ENCODE results near the gene THAP6.
"Not testable (repeated sequence)": the region's sequence is repeated elsewhere in the genome, so short reads cannot be mapped to it uniquely, and the experiment has no call there.

The THAP6 gene

DNA sequence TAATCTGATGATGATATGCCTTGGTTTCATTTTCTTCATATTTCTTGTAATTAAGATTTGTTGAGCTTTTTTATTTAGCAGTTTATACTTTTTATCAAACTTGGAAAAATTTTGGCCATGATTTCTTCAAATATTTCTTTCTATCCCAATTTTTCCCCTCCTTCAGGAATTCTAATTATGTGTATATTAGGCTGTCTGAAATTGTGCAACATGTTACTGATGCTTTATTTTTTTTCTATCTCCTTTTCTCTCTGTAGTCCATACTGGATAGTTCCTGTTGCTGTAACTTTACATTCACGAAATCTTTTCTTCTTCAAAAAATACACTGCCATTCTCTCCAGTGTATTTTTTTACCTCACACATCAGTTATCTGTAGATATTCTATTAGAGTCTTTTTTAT is 10.8 kb downstream of the THAP6 start:
- no peak for DNase-seq (ENCODE audit: low read depth in 3 of 3, low spot score in 1 of 3)

GRCh38 chr4:75525910-75526309 is 11.6 kb downstream of the THAP6 start:
- no peak for DNase-seq (ENCODE audit: low read depth in 3 of 3, low spot score in 1 of 3)

DNA sequence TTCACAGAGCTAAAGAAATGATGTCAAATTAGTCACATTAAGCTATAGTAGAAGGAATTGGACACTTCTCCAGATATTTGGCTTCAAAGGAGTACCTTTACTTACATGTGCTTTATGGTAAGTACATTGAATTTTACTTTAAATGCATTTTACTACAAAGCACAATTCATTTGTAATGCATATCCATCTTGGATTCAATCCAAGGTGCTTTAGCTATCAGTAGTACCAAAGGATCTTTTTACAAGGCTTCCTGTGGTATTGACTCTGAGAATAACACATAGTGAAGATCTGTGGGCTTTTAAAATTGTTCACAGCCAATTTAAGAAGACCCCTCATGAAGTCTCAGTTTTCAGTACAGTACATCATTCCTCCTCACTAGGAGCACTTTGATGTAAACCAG is 13.2 kb downstream of the THAP6 start:
- no peak for DNase-seq (ENCODE audit: low read depth in 3 of 3, low spot score in 1 of 3)

GRCh38 chr4:75530556-75531322 is 16.5 kb downstream of the THAP6 start:
- DNase-seq (ENCODE audit: low read depth in 3 of 3, low spot score in 1 of 3) = no peak

- not testable (repeated sequence) for DNase-seq (ENCODE audit: low read depth in 3 of 3, low spot score in 1 of 3)
These were observed 17.4 kb downstream of the THAP6 start for GRCh38 chr4:75531536-75532143.

DNA sequence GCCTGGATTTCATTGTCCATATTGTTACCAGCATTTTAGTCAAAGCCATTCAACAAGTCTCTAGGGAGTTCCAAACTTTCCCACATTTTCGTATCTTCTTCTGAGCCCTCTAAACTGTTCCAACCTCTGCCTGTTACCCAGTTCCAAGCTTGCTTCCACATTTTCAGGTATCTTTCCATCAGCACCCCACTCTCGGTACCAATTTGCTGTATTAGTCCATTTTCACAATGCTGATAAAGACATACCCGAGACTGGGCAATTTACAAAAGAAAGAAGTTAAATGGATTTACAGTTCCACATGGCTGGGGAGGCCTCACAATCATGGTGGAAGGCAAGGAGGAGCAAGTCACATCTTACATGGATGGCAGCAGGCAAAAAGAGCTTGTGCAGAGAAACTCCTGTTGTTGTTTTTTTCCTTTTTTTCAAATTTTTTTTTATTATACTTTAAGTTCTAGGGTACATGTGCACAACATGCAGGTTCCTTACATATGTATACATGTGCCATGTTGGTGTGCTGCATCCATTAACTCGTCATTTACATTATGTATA is 19.1 kb downstream of the THAP6 start:
- not testable (repeated sequence) for DNase-seq (ENCODE audit: low read depth in 3 of 3, low spot score in 1 of 3)

DNA sequence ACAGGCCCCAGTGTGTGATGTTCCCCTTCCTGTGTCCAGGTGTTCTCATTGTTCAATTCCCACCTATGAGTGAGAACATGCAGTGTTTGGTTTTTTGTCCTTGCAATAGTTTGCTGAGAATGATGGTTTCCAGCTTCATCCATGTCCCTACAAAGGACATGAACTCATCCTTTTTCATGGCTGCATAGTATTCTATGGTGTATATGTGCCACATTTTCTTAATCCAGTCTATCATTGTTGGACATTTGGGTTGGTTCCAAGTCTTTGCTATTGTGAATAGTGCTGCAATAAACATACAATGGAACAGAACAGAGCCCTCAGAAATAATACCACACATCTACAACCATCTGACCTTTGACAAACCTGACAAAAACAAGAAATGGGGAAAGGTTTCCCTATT is 19.7 kb downstream of the THAP6 start:
- DNase-seq (ENCODE audit: low read depth in 3 of 3, low spot score in 1 of 3) = not testable (repeated sequence)

- DNase-seq (ENCODE audit: low read depth in 3 of 3, low spot score in 1 of 3) = not testable (repeated sequence)
These were observed 23.0 kb downstream of the THAP6 start for GRCh38 chr4:75537308-75537707.

- no peak for DNase-seq (ENCODE audit: low read depth in 3 of 3, low spot score in 1 of 3)
These were observed 28.6 kb downstream of the THAP6 start for GRCh38 chr4:75542824-75543223.

DNA sequence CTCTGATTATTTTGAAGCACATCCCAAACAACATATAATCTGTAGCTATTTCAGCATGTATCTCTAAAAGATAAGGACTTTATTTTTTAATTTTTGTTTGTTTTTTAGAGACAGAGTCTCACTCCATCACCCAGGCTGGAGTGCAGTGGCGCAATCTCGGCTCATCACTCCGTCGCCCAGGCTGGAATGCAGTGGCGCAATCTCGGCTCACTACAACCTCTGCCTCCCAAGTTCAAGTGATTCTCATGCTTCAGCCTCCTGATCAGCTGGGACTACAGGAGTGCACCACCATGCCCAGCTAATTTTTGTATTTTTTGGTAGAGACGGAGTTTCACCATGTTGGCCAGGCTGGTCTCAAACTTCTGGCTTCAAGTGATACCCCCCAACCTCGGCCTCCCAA is 29.9 kb downstream of the THAP6 start:
- DNase-seq (ENCODE audit: low read depth in 3 of 3, low spot score in 1 of 3) = not testable (repeated sequence)

DNA sequence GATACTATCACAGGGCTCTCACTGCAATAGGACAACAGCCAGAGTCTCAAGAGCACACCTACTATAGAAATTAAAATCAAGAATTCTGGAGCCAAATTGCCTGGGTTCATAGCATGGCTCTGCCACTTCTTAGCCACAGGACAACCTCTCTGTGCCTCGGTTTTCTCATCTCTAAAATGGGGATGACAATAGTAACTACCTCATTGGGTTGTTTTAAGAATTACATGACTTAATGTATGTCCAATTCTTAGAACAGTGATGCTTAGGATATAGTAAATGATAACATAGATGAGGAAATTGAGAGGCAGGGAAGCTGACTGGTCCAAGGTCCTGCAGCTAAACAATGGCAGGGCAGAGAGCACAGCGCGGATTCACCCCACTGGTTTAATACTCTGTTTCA is 30.6 kb downstream of the THAP6 start:
- DNase-seq (ENCODE audit: low read depth in 3 of 3, low spot score in 1 of 3) = no peak

DNA sequence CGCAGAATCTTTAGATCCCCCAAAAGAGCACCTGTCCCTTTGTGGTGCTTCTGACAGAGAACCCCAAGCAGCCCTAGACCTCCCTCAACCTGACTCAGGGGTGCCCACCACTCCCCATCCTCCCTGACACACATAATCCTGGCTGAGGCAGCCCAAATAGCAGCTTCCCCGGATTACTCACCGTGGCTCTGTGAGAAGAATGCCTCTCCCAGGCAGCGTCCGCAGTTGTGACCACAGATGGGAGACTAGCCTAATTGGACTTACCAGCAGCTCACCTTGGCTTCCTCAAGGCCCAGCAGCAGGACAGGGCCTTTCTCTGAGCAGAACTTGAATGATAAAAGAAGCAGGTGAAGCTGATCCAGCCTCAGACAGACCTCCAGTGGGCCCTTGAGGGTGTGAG is 31.3 kb downstream of the THAP6 start:
- no peak for DNase-seq (ENCODE audit: low read depth in 3 of 3, low spot score in 1 of 3)

- no peak for DNase-seq (ENCODE audit: low read depth in 3 of 3, low spot score in 1 of 3)
These were observed 33.5 kb downstream of the THAP6 start for GRCh38 chr4:75547647-75548387.

DNA sequence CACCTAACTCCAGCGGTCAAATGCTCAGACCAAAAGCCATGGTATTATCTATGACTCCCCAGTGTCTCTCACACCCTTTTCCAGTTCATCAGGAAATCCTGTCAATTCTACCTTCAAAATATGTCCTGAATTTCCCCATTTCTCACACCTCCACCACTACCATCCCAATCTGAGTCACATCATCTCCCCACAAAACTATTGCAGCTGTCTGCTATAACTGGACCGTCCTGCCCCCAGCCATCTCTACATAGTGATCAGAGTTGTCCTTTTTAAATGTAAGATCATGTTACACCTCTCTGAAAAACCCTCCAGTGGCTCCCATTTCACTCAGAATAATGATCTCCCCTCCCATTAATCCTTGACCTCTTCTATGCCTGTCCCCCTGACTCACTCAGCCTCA is 34.7 kb downstream of the THAP6 start:
- no peak for DNase-seq (ENCODE audit: low read depth in 3 of 3, low spot score in 1 of 3)

DNA sequence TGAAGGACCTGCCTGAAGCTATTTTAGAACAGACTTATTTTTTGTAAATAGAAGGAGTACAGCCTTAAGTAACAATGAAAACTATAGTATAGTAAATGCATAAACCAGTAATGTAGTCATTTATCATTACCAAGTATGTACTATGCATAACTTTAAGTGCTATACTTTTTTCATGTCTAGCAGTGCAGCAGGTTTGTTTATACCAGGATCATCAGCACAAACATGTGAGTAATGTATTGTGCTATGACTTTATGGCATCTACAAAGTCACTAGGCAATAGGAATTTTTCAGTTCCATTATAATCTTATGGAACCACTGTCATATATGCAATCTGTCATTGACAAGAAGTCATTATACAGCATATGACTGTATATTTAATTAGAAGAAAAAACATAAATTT is 38.2 kb downstream of the THAP6 start:
- no peak for DNase-seq (ENCODE audit: low read depth in 3 of 3, low spot score in 1 of 3)

DNA sequence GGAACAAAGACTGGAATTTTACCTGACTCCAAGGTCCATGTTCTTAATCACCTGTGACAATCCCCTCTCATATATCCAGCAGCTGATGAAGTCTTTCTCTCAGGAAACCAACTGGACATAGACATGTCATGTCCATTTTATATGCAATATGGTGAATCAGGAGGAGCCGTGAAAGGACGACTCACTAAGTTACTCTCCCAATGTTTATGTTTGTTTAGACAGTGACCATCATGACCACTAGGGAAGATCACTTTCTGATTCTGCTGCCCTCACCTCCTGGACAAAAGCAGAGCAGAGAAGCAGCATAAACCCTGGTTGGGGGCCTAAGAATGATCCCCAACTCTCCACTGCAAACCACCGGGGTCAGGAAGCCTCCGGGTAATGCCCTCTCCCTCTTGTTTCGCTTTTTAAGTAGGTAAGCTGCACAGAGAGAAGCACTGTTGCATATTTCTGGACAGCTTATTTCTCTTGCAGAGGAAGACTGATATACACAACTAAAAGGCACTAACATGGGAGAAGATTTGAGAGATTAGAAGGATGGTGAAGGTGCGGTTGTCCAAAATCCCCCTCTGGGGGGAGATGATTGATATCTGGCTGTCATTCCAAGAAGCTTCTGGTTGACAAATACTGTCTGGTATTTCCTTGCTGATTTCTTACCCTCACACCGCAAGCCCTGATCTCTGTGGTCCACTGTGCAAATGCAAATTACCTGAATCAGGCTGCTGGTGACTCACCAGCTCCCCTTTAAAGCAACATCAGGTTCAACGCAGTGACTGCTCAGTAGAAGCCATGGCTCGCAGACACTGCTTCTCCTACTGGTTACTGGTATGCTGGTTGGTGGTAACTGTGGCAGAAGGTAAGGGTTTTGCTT is 41.3 kb downstream of the THAP6 start, which contains the start of gene ODAPH:
Gene ODAPH (plus strand): TSS at position 773 of the 871 bp plus-strand sequence. CDS start 17 bp downstream, at position 790.
- no peak for DNase-seq (ENCODE audit: low read depth in 3 of 3, low spot score in 1 of 3)

DNA sequence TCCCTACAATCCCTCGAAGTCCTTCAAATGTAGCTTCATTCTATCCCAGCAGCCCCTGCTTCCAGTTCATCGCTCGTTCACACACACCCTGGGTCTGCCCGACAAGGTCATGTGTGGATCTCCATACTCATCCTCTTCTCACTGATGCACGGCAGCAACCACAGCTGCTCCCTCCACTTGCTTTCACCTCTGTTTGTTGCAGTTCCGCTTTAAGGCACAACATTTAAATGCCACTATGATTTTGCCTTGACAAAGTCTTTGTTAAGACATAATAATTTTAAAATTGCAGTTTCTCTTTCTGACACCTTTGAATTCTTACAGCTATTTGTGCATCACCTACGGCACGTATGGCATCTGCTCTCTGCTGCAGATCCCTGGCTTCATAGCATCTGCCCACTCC is 43.4 kb downstream of the THAP6 start:
- DNase-seq (ENCODE audit: low read depth in 3 of 3, low spot score in 1 of 3) = no peak

- no peak for DNase-seq (ENCODE audit: low read depth in 3 of 3, low spot score in 1 of 3)
These were observed 47.5 kb downstream of the THAP6 start for GRCh38 chr4:75561789-75562188.

DNA sequence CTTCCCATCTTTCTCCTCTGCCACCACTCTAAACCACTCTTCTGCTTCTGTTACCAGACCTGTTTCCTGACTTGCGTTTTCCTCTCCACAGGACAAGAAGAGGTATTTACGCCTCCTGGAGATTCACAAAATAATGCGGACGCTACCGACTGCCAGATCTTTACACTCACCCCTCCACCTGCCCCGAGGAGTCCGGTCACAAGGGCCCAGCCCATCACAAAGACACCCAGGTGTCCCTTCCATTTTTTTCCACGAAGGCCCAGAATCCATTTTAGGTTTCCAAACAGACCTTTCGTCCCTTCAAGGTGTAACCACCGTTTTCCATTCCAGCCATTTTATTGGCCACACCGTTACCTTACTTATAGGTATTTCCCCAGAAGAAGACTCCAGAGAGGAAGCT is 49.8 kb downstream of the THAP6 start:
- DNase-seq (ENCODE audit: low read depth in 3 of 3, low spot score in 1 of 3) = no peak

- no peak for DNase-seq (ENCODE audit: low read depth in 3 of 3, low spot score in 1 of 3)
These were observed 51.2 kb downstream of the THAP6 start for GRCh38 chr4:75565481-75565880.

- no peak for DNase-seq (ENCODE audit: low read depth in 3 of 3, low spot score in 1 of 3)
These were observed 52.6 kb downstream of the THAP6 start for GRCh38 chr4:75566911-75567310.
